NB4 (cell line): ENCODE results near the gene NDUFA6.

Experiments used
- MYC ChIP-seq: IDR thresholded peaks from 2 replicates; pipeline ENCODE4 v1.6.1; 2011; ENCODE audit warnings: low read depth, low read length
- POLR2A ChIP-seq: IDR thresholded peaks from 2 replicates; pipeline ENCODE4 v1.6.1; 2011; ENCODE audit warnings: mild to moderate bottlenecking; ENCODE audit not compliant: insufficient read length; ENCODE audit errors: extremely low read depth
- TF ChIP-seq, protein P1 (sequence below): IDR thresholded peaks from one replicate; pipeline ENCODE4 v1.5.1; 2012; ENCODE audit warnings: low read depth, low read length
- TF ChIP-seq, protein P2 (sequence below): IDR thresholded peaks from 2 replicates; pipeline ENCODE4 v1.6.1; 2011; ENCODE audit warnings: low read depth, low read length

DNA sequence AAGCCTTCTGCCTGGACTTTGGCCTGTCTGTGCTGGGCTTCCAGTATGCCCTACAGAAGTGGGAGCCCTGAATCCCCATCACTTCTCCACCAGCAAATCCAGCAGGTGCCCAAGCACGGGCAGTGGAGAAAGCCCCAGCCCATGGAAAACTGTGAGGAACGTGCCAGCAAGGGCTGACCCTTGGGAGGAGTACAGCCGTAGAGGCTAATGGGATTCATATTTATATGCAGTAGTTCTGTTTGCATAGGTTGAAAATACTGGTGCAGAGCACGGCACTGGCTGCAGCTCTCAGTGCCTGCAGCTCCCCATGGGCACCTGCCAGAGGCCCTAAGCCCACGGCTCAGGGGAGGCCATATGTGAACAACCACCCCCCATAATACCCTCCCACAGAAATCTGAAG lies 30.1 kb downstream of the NDUFA6 start:
- TF ChIP-seq, protein P1, sequence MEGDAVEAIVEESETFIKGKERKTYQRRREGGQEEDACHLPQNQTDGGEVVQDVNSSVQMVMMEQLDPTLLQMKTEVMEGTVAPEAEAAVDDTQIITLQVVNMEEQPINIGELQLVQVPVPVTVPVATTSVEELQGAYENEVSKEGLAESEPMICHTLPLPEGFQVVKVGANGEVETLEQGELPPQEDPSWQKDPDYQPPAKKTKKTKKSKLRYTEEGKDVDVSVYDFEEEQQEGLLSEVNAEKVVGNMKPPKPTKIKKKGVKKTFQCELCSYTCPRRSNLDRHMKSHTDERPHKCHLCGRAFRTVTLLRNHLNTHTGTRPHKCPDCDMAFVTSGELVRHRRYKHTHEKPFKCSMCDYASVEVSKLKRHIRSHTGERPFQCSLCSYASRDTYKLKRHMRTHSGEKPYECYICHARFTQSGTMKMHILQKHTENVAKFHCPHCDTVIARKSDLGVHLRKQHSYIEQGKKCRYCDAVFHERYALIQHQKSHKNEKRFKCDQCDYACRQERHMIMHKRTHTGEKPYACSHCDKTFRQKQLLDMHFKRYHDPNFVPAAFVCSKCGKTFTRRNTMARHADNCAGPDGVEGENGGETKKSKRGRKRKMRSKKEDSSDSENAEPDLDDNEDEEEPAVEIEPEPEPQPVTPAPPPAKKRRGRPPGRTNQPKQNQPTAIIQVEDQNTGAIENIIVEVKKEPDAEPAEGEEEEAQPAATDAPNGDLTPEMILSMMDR, result no peak
- TF ChIP-seq POLR2A, result no peak
- TF ChIP-seq, protein P2, sequence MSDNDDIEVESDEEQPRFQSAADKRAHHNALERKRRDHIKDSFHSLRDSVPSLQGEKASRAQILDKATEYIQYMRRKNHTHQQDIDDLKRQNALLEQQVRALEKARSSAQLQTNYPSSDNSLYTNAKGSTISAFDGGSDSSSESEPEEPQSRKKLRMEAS, result no peak
- no peak for TF ChIP-seq MYC
